H1 (cell line): Measurements from ENCODE around the gene TP53I11. TPM values are rescaled to one million over a fixed set of nuclear protein-coding genes. Genes with fewer than 3 reads are reported as not detected.
A peak's percentile ranks its signal among the peaks of the same experiment; 100 is the strongest.

Experiments
- CTCF ChIA-PET: fragments of 300-600 bp; sonication (Branson Sonifier 250); formaldehyde crosslinking; loops from one replicate; lab custom pipeline; 2021; ENCODE audit not compliant: partially characterized antibody; lab: Charles Lee
- POLR2A ChIA-PET: fragments of 300-600 bp; sonication (Branson Sonifier 250); formaldehyde crosslinking; loops from one replicate; lab custom pipeline; 2021; ENCODE audit warnings: inconsistent platforms; ENCODE audit not compliant: partially characterized antibody; lab: Charles Lee
- DNase-seq, 2 experiments: peaks; one replicate each; pipeline versions ENCODE4 v3.0.0 to v3.0.0-alpha.2; 2010 to 2022; ENCODE audit warnings: low spot score in 2 of 2, low read depth in 1 of 2, mixed read lengths in 1 of 2
- FAIRE-seq: peaks from 2 replicates; lab custom pipeline; 2011; peaks lifted over from hg19 to GRCh38; lab: Jason Lieb, UNC
- H2AFZ ChIP-seq: 2 replicates; pipeline ENCODE4 v1.8.1; 2012; ENCODE audit warnings: low read length, inconsistent platforms
- H2AK5ac ChIP-seq: 2 replicates; pipeline ENCODE4 v1.6.1; 2013; ENCODE audit warnings: low read depth, low read length
- H2BK120ac ChIP-seq: replicated peaks from 2 replicates; pipeline ENCODE3; 2013; ENCODE audit warnings: low read depth, low read length, inconsistent platforms
- H2BK12ac ChIP-seq: 2 replicates; pipeline ENCODE4 v1.6.1; 2013; ENCODE audit warnings: low read depth, low read length
- H2BK15ac ChIP-seq: 2 replicates; pipeline ENCODE4 v1.6.1; 2013; ENCODE audit warnings: low read length
- H2BK20ac ChIP-seq: 2 replicates; pipeline ENCODE4 v1.6.1; 2013; ENCODE audit warnings: low read length
- H2BK5ac ChIP-seq: 2 replicates; pipeline ENCODE4 v1.6.1; 2013; ENCODE audit warnings: low read depth, low read length
- H3K14ac ChIP-seq: 2 replicates; pipeline ENCODE4 v1.6.1; 2013; ENCODE audit warnings: inconsistent platforms; ENCODE audit not compliant: insufficient read length
- H3K18ac ChIP-seq: 2 replicates; pipeline ENCODE4 v1.6.1; 2013; ENCODE audit warnings: low read length; ENCODE audit errors: extremely low read depth
- H3K23ac ChIP-seq: 2 replicates; pipeline ENCODE4 v1.6.1; 2013; ENCODE audit warnings: inconsistent platforms; ENCODE audit not compliant: insufficient read length
- H3K23me2 ChIP-seq: 2 replicates; pipeline ENCODE4 v1.6.1; 2013; ENCODE audit warnings: low read depth, low read length
- H3K27ac ChIP-seq: 2 replicates; pipeline ENCODE4 v1.6.1; 2011; ENCODE audit warnings: low read depth, low read length, inconsistent platforms
- H3K27me3 ChIP-seq, 4 experiments: replicated peaks in 1 of 4; 1 replicate in 1 of 4; 2 replicates in 3 of 4; pipeline versions ENCODE4 v1.6.1 to v1.8.1; 2011 to 2013; ENCODE audit warnings: low read length in 3 of 4, mild to moderate bottlenecking in 3 of 4, inconsistent platforms in 2 of 4, mixed read lengths in 2 of 4, moderate library complexity in 1 of 4; ENCODE audit not compliant: control insufficient read depth in 3 of 4, insufficient read depth in 3 of 4; ENCODE audit errors: extremely low read depth in 1 of 4
- H3K36me3 ChIP-seq, 4 experiments: 2 replicates each; pipeline versions ENCODE4 v1.6.1 to v1.8.1; 2011 to 2013; ENCODE audit warnings: mild to moderate bottlenecking in 4 of 4, low read length in 3 of 4, moderate library complexity in 2 of 4, control low read depth in 1 of 4, inconsistent platforms in 1 of 4; ENCODE audit not compliant: insufficient read depth in 4 of 4, control insufficient read depth in 2 of 4
- H3K4ac ChIP-seq: replicated peaks from 2 replicates; pipeline ENCODE3; 2013; ENCODE audit warnings: low read length, low read depth, mixed read lengths, inconsistent platforms; ENCODE audit not compliant: insufficient read length
- H3K4me1 ChIP-seq, 4 experiments: replicated peaks in 1 of 4; 1 replicate in 1 of 4; 2 replicates in 3 of 4; pipeline versions ENCODE4 v1.6.1 to v1.8.1; 2011 to 2013; ENCODE audit warnings: low read length in 3 of 4, inconsistent platforms in 2 of 4, mixed read lengths in 1 of 4; ENCODE audit not compliant: insufficient read depth in 4 of 4, control insufficient read depth in 3 of 4
- H3K4me2 ChIP-seq, 2 experiments: 2 replicates each; pipeline versions ENCODE4 v1.6.1 to v1.8.1; 2011 to 2013; ENCODE audit warnings: low read depth in 2 of 2, low read length in 2 of 2, control low read depth in 1 of 2, inconsistent platforms in 1 of 2, mild to moderate bottlenecking in 1 of 2; ENCODE audit not compliant: insufficient read depth in 1 of 2
- H3K4me3 ChIP-seq, 4 experiments: fragments of 200-600, 300-600 bp in 1 of 4; sonication (generic), shearing (Covaris generic), sonication (Bioruptor Twin) in 1 of 4; 2 replicates each; pipeline versions ENCODE4 v1.5.1 to v1.8.1; 2011 to 2016; ENCODE audit warnings: low read length in 4 of 4, low read depth in 3 of 4, control low read depth in 2 of 4, inconsistent platforms in 2 of 4, mild to moderate bottlenecking in 2 of 4, mixed read lengths in 1 of 4, moderate library complexity in 1 of 4; ENCODE audit not compliant: insufficient read depth in 2 of 4; ENCODE audit errors: extremely low read depth in 1 of 4
- H3K56ac ChIP-seq: replicated peaks from 2 replicates; pipeline ENCODE3; 2013; ENCODE audit warnings: low read depth, mild to moderate bottlenecking, mixed read lengths, low read length, inconsistent platforms; ENCODE audit not compliant: insufficient read length
- H3K79me1 ChIP-seq: 2 replicates; pipeline ENCODE4 v1.6.1; 2013; ENCODE audit warnings: low read depth, low read length, control low read depth
- H3K79me2 ChIP-seq, 2 experiments: 2 replicates each; pipeline versions ENCODE4 v1.6.1 to v1.8.1; 2012 to 2013; ENCODE audit warnings: low read length in 2 of 2, mild to moderate bottlenecking in 2 of 2, inconsistent platforms in 1 of 2; ENCODE audit not compliant: insufficient read depth in 2 of 2, control insufficient read depth in 1 of 2
- H3K9ac ChIP-seq, 4 experiments: replicated peaks in 1 of 4; 1 replicate in 1 of 4; 2 replicates in 3 of 4; pipeline versions ENCODE4 v1.6.1 to v1.8.1; 2011 to 2013; ENCODE audit warnings: low read depth in 3 of 4, low read length in 3 of 4, control low read depth in 2 of 4, mild to moderate bottlenecking in 2 of 4, moderate library complexity in 2 of 4, inconsistent platforms in 1 of 4; ENCODE audit errors: extremely low read depth in 1 of 4
- H3K9me3 ChIP-seq, 2 experiments: 2 replicates each; pipeline versions ENCODE4 v1.6.1 to v1.8.1; 2012 to 2013; ENCODE audit warnings: mild to moderate bottlenecking in 2 of 2, moderate library complexity in 2 of 2, control low read depth in 1 of 2, inconsistent platforms in 1 of 2, low read depth in 1 of 2, low read length in 1 of 2, mixed read lengths in 1 of 2; ENCODE audit not compliant: insufficient read depth in 2 of 2
- H4K20me1 ChIP-seq, 2 experiments: replicated peaks in 1 of 2; 2 replicates each; pipeline versions ENCODE3 to v1.8.1; 2011 to 2013; ENCODE audit warnings: inconsistent platforms in 2 of 2, low read length in 2 of 2, mild to moderate bottlenecking in 1 of 2; ENCODE audit not compliant: insufficient read depth in 2 of 2, control insufficient read depth in 1 of 2
- H4K5ac ChIP-seq: 2 replicates; pipeline ENCODE4 v1.6.1; 2013; ENCODE audit warnings: low read length, low read depth, mixed read lengths, inconsistent platforms; ENCODE audit not compliant: insufficient read length
- H4K8ac ChIP-seq: 2 replicates; pipeline ENCODE4 v1.8.0; 2013; ENCODE audit warnings: mild to moderate bottlenecking, moderate library complexity, low read length, inconsistent platforms; ENCODE audit not compliant: insufficient read depth; ENCODE audit errors: extremely low read depth
- H4K91ac ChIP-seq: replicated peaks from 2 replicates; pipeline ENCODE3; 2013; ENCODE audit warnings: low read length, mixed read lengths, inconsistent platforms; ENCODE audit not compliant: insufficient read length
- CHD2 ChIP-seq: IDR thresholded peaks from 2 replicates; pipeline ENCODE4 v1.6.1; 2012; ENCODE audit warnings: low read length, improper control_type of control experiment
- CTBP2 ChIP-seq: IDR thresholded peaks from 2 replicates; pipeline ENCODE4 v1.7.0; 2011; ENCODE audit warnings: borderline replicate concordance, mild to moderate bottlenecking, moderate library complexity, mixed read lengths, low read length; ENCODE audit not compliant: insufficient read depth, insufficient read length
- GTF2F1 ChIP-seq: IDR thresholded peaks from 2 replicates; pipeline ENCODE4 v1.6.1; 2012; ENCODE audit warnings: low read depth, low read length, improper control_type of control experiment, borderline replicate concordance
- JUN ChIP-seq: IDR thresholded peaks from 2 replicates; pipeline ENCODE4 v1.6.1; 2011; ENCODE audit warnings: low read depth, mild to moderate bottlenecking, improper control_type of control experiment, low read length
- KDM1A ChIP-seq: fragments of 200-600, 300-600 bp; sonication (generic); IDR thresholded peaks from 2 replicates; pipeline ENCODE4 v1.7.1; 2016; ENCODE audit warnings: mild to moderate bottlenecking, low read length, borderline replicate concordance
- MAX ChIP-seq: IDR thresholded peaks from 2 replicates; pipeline ENCODE4 v1.6.1; 2012; ENCODE audit warnings: inconsistent platforms
- POU5F1 ChIP-seq: IDR thresholded peaks from 2 replicates; pipeline ENCODE4 v1.6.1; 2011; ENCODE audit warnings: low read depth, mild to moderate bottlenecking, low read length, moderate library complexity
- RNF2 ChIP-seq: fragments of 200-900, 300-1000 bp; sonication (generic); IDR thresholded peaks from 2 replicates; pipeline ENCODE4 v1.7.1; 2016; ENCODE audit warnings: borderline replicate concordance, low read depth, mild to moderate bottlenecking, antibody characterized with exemption, low read length; ENCODE audit not compliant: poor library complexity, severe bottlenecking; ENCODE audit errors: missing control alignments
- RXRA ChIP-seq: IDR thresholded peaks from 2 replicates; pipeline ENCODE4 v1.6.1; 2011; ENCODE audit warnings: low read depth, mild to moderate bottlenecking, low read length, moderate library complexity; ENCODE audit not compliant: insufficient read depth
- SAP30 ChIP-seq: fragments of 300-600 bp; sonication (generic); IDR thresholded peaks from 2 replicates; pipeline ENCODE4 v1.7.1; 2012; ENCODE audit warnings: low read length, moderate library complexity, mild to moderate bottlenecking, inconsistent platforms; ENCODE audit not compliant: insufficient read depth, insufficient replicate concordance
- SIX5 ChIP-seq: IDR thresholded peaks from 2 replicates; pipeline ENCODE4 v1.6.1; 2011; ENCODE audit warnings: mild to moderate bottlenecking, low read depth, low read length
- YY1 ChIP-seq: IDR thresholded peaks from 2 replicates; pipeline ENCODE4 v1.6.1; 2011; ENCODE audit warnings: low read depth, mild to moderate bottlenecking, low read length
- WGBS, 2 experiments: shearing (Covaris generic) in 1 of 2; methylation state at CpG; one replicate each; pipeline versions ENCODE4 v1.1.6 to v1.1.7; 2013 to 2015; ENCODE audit warnings: low lambda C conversion rate in 2 of 2, mixed read lengths in 2 of 2, inconsistent platforms in 1 of 2, low coverage in 1 of 2, missing lambda C conversion rate in 1 of 2; ENCODE audit not compliant: insufficient replicate concordance in 2 of 2, insufficient coverage in 1 of 2, insufficient read length in 1 of 2; ENCODE audit errors: extremely low coverage in 1 of 2, missing lambda C conversion rate in 1 of 2; 5-methylcytosine and 5-hydroxymethylcytosine counted together
- polyA plus RNA-seq, 7 experiments: library from polyadenylated mRNA; depleted of rRNA in 3 of 7; stranded (reverse) in 5 of 7; unstranded in 2 of 7; fragments of >200 nt in 5 of 7; fragments of 200-250 nt in 2 of 7; gene quantifications; 1 replicate in 5 of 7; 2 replicates in 1 of 7; 4 replicates in 1 of 7; pipeline versions ENCODE4 v1.2.1 to v1.2.3, GENCODE V29; 2011 to 2013; ENCODE audit warnings: missing spikeins in 2 of 7, mixed read lengths in 2 of 7
- total RNA-seq: library from RNA; stranded (reverse); fragmentation: NEBNext Ultra II Directional; extraction: Animal tissue kit (Norgen Biotek cat#: 25700); gene quantifications from 2 replicates; pipeline ENCODE4 v1.2.1, GENCODE V29; 2021

TP53I11 gene
- total and polyA plus RNA-seq, 2 of the 8 experiments (the other 6 are each of a cell fraction or from before 2014, with no cell fraction given) = 34.0 to 46.3 TPM

- Histone ChIP-seq H2BK12ac (peak overlapping the region; percentile 100; the same call in 1 of the 2 replicates), H2BK15ac (peak overlapping the region; percentile 98), H3K56ac (no peak overlapping the region), H3K4me3 (no peak overlapping the region), H2BK5ac (peak overlapping the region; percentile 76; the same call in 1 of the 2 replicates), H2BK20ac (peak overlapping the region; percentile 99), H3K4ac (peak overlapping the region; percentile 22), H3K36me3 (no peaks in the 10 kb centered on the region), H3K4me1 (peaks cover 0 to 27% (median 18%) of the 10 kb centered on the region in 4 experiments; a peak in 6 of 7 replicates), H4K20me1 (peaks cover 0 to 5% of the 10 kb centered on the region in 2 experiments), H4K91ac (no peak overlapping the region), H4K5ac (no peak overlapping the region), H3K79me1 (no peaks in the 10 kb centered on the region), H2BK120ac (peak overlapping the region; percentile 24), H2AK5ac (peak overlapping the region; percentile 100), H3K23me2 (peaks cover 6% of the 10 kb centered on the region), H3K18ac (peak overlapping the region; percentile 84), H4K8ac (no peak overlapping the region; the same call in 1 of the 2 replicates), H3K23ac (no peak overlapping the region), H3K14ac (no peak overlapping the region), H3K9me3 (no peaks in the 10 kb centered on the region), H2AFZ (no peak overlapping the region; the same call in 1 of the 2 replicates), H3K9ac (no peak overlapping the region), H3K79me2 (no peaks in the 10 kb centered on the region), H3K27me3 (no peaks in the 10 kb centered on the region), H3K27ac (no peak overlapping the region), H3K4me2 (no peak overlapping the region; a peak in 1 of 4 replicates)
- ChIA-PET POLR2A (interaction anchor here (1.2 to 4.8 kb wide), 5 partner anchors 13 to 78 kb away, joined by 3 to 16 read pairs (median 4); no protein-coding TSS in a partner anchor), CTCF (interaction anchor here (0.7 to 38.2 kb wide), 13 partner anchors 13 to 204 kb away, joined by 3 to 731 read pairs (median 6); partner anchors contain the start of gene TP53I11)
- DNase-seq (no peak), FAIRE-seq (no peak)
- WGBS, 2 experiments = 84% methylated on average over 1 of the region's 1 CpG; no CpG with 5 or more reads in 1 of the 2 experiments
- no peak for TF ChIP-seq SIX5
- no peak for TF ChIP-seq GTF2F1
- no peak for TF ChIP-seq MAX
- no peak for TF ChIP-seq RXRA
- no peak for TF ChIP-seq SAP30
- TF ChIP-seq CHD2 = no peak
- no peak for TF ChIP-seq POU5F1
- no peak for TF ChIP-seq RNF2
- no peak for TF ChIP-seq CTBP2
- no peak for TF ChIP-seq JUN
- no peak for TF ChIP-seq YY1
- no peak for TF ChIP-seq KDM1A
These were observed 28.3 kb upstream of the TP53I11 start for GRCh38 chr11:44978961-44979331.
